HCT116 (cell line): ENCODE results near the gene LCN10. TPM values are rescaled to one million over a fixed set of nuclear protein-coding genes. Genes with fewer than 3 reads are reported as not detected.

Experiments
- ATAC-seq: fragments of 200-7000 bp; cut with Tn5 transposase; 2 replicates; pipeline ENCODE4 v1.9.1; 2020; ENCODE audit warnings: mild to moderate bottlenecking, moderate library complexity
- BruUV-seq: library from RNA; stranded (reverse); fragments of 400-500 nt; replicated peaks from 2 replicates; lab custom pipeline; 2021; lab: Mats Ljungman, UMichigan
- CTCF ChIA-PET: fragments of 300-600 bp; sonication (Branson Sonifier 250); formaldehyde crosslinking; loops from one replicate; lab custom pipeline; 2021; ENCODE audit warnings: antibody characterized with exemption; lab: Charles Lee
- POLR2A ChIA-PET: fragments of 300-600, 350-600 bp; sonication (Branson Sonifier 250); formaldehyde crosslinking; loops from one replicate; lab custom pipeline; 2021; ENCODE audit warnings: antibody characterized with exemption; lab: Charles Lee
- RAD21 ChIA-PET, 2 experiments: fragments of 300-600 bp; sonication (Branson Sonifier 250); formaldehyde crosslinking; loops; one replicate each; lab custom pipeline; 2023; ENCODE audit warnings: low total read pairs in 2 of 2; ENCODE audit not compliant: uncharacterized antibody in 2 of 2, unreplicated experiment in 2 of 2, low non-redundant PET in 1 of 2; lab: Charles Lee
- DNase-seq: peaks from one replicate; pipeline ENCODE4 v3.0.0-alpha.2; 2010; ENCODE audit warnings: low read depth, low spot score
- H2AFZ ChIP-seq: fragments of 200-600 bp; shearing (Covaris generic), sonication (generic); 2 replicates; pipeline ENCODE4 v1.6.1; 2017; ENCODE audit warnings: low read depth, mixed run types, mixed read lengths, antibody characterized with exemption, low read length; ENCODE audit not compliant: poor library complexity, severe bottlenecking
- H3K27ac ChIP-seq: 2 replicates; pipeline ENCODE4 v1.5.1; 2012; ENCODE audit warnings: low read depth, low read length
- H3K27me3 ChIP-seq: fragments of 200-600 bp; sonication (generic); 2 replicates; pipeline ENCODE4 v1.6.1; 2016; ENCODE audit warnings: mixed run types, low read length, mixed read lengths; ENCODE audit not compliant: insufficient read depth
- H3K36me3 ChIP-seq, 2 experiments: fragments of 200-500 bp in 1 of 2; fragments of 200-600 bp in 1 of 2; sonication (Bioruptor generic) in 1 of 2; sonication (generic) in 1 of 2; 2 replicates each; pipeline versions ENCODE4 v1.5.1 to v1.6.1; 2014 to 2016; ENCODE audit warnings: low read length in 2 of 2, inconsistent platforms in 1 of 2, mixed read lengths in 1 of 2, mixed run types in 1 of 2; ENCODE audit not compliant: insufficient read depth in 2 of 2, control insufficient read depth in 1 of 2
- H3K4me1 ChIP-seq, 2 experiments: fragments of 200-600 bp in 1 of 2; sonication (generic) in 1 of 2; 2 replicates each; pipeline versions ENCODE4 v1.5.1 to v1.6.1; 2012 to 2017; ENCODE audit warnings: low read length in 2 of 2, inconsistent platforms in 1 of 2, mild to moderate bottlenecking in 1 of 2, mixed read lengths in 1 of 2, mixed run types in 1 of 2, moderate library complexity in 1 of 2; ENCODE audit not compliant: insufficient read depth in 2 of 2, control insufficient read depth in 1 of 2
- H3K4me2 ChIP-seq: fragments of 200-600 bp; sonication (generic); 2 replicates; pipeline ENCODE4 v1.6.1; 2017; ENCODE audit warnings: mixed run types, low read length, mixed read lengths
- H3K4me3 ChIP-seq, 2 experiments: fragments of 200-600 bp in 1 of 2; sonication (generic) in 1 of 2; replicated peaks in 1 of 2; 2 replicates each; pipeline ENCODE4 v1.5.1; 2011 to 2016; ENCODE audit warnings: low read length in 2 of 2, control low read depth in 1 of 2, low read depth in 1 of 2, mild to moderate bottlenecking in 1 of 2, mixed read lengths in 1 of 2, mixed run types in 1 of 2
- H3K79me2 ChIP-seq: fragments of 200-600 bp; sonication (generic); 2 replicates; pipeline ENCODE4 v1.6.1; 2017; ENCODE audit warnings: mild to moderate bottlenecking, mixed run types, low read length, moderate library complexity, mixed read lengths; ENCODE audit not compliant: insufficient read depth
- H3K9ac ChIP-seq: fragments of 200-600 bp; sonication (generic); 2 replicates; pipeline ENCODE4 v1.6.1; 2016; ENCODE audit warnings: low read length, mixed read lengths
- H3K9me2 ChIP-seq: fragments of 200-600 bp; sonication (generic), shearing (Covaris generic); 2 replicates; pipeline ENCODE4 v1.6.1; 2017; ENCODE audit warnings: mixed run types, mild to moderate bottlenecking, moderate library complexity; ENCODE audit not compliant: insufficient read depth
- H3K9me3 ChIP-seq, 2 experiments: fragments of 200-500 bp in 1 of 2; fragments of 200-600 bp in 1 of 2; sonication (Bioruptor generic) in 1 of 2; sonication (generic) in 1 of 2; 2 replicates each; pipeline ENCODE4 v1.6.1; 2014 to 2017; ENCODE audit warnings: low read length in 2 of 2, mixed read lengths in 2 of 2, inconsistent platforms in 1 of 2, low read depth in 1 of 2, mild to moderate bottlenecking in 1 of 2, mixed run types in 1 of 2, moderate library complexity in 1 of 2; ENCODE audit not compliant: control insufficient read depth in 1 of 2, insufficient read depth in 1 of 2
- H4K20me1 ChIP-seq: fragments of 200-600 bp; sonication (generic), shearing (Covaris generic); 2 replicates; pipeline ENCODE4 v1.6.1; 2017; ENCODE audit warnings: mixed run types, mild to moderate bottlenecking, moderate library complexity; ENCODE audit not compliant: insufficient read depth
- ATF3 ChIP-seq: IDR thresholded peaks from 2 replicates; pipeline ENCODE4 v1.6.1; 2012
- CBX3 ChIP-seq: IDR thresholded peaks from 2 replicates; pipeline ENCODE4 v1.6.1; 2012; ENCODE audit warnings: low read depth
- CEBPB ChIP-seq: IDR thresholded peaks from 2 replicates; pipeline ENCODE4 v1.6.1; 2012; ENCODE audit warnings: low read depth
- EGR1 ChIP-seq: IDR thresholded peaks from 2 replicates; pipeline ENCODE4 v1.6.1; 2012; ENCODE audit warnings: low read depth
- ELF1 ChIP-seq: IDR thresholded peaks from 2 replicates; pipeline ENCODE4 v1.6.1; 2012; ENCODE audit warnings: low read depth, borderline replicate concordance
- EZH2 ChIP-seq: fragments of 200-600 bp; sonication (generic); IDR thresholded peaks from 2 replicates; pipeline ENCODE4 v1.6.1; 2017; ENCODE audit warnings: antibody characterized with exemption, mixed run types
- JUND ChIP-seq: IDR thresholded peaks from 2 replicates; pipeline ENCODE4 v1.6.1; 2012
- POLR2A ChIP-seq: IDR thresholded peaks from 2 replicates; pipeline ENCODE4 v1.7.0; 2011; ENCODE audit warnings: borderline replicate concordance; ENCODE audit not compliant: insufficient read depth, insufficient read length; ENCODE audit errors: extremely low read depth
- POLR2AphosphoS5 ChIP-seq: IDR thresholded peaks from 2 replicates; pipeline ENCODE4 v1.6.1; 2011; ENCODE audit warnings: mild to moderate bottlenecking, low read depth, low read length, moderate library complexity
- RAD21 ChIP-seq: IDR thresholded peaks from 2 replicates; pipeline ENCODE4 v1.6.1; 2012; ENCODE audit warnings: low read depth, mild to moderate bottlenecking
- REST ChIP-seq: IDR thresholded peaks from 2 replicates; pipeline ENCODE4 v1.6.1; 2012; ENCODE audit warnings: low read depth
- SP1 ChIP-seq: IDR thresholded peaks from 2 replicates; pipeline ENCODE4 v1.6.1; 2012; ENCODE audit warnings: low read depth
- SRF ChIP-seq: IDR thresholded peaks from 2 replicates; pipeline ENCODE4 v1.6.1; 2012; ENCODE audit warnings: low read depth
- YY1 ChIP-seq: IDR thresholded peaks from 2 replicates; pipeline ENCODE4 v1.6.1; 2011; ENCODE audit warnings: low read length, low read depth, moderate library complexity, mild to moderate bottlenecking; ENCODE audit not compliant: insufficient replicate concordance; ENCODE audit errors: extremely low read depth
- ZBTB33 ChIP-seq: IDR thresholded peaks from 2 replicates; pipeline ENCODE4 v1.6.1; 2011; ENCODE audit warnings: mild to moderate bottlenecking, low read length, moderate library complexity; ENCODE audit not compliant: insufficient replicate concordance; ENCODE audit errors: extremely low read depth
- ZFX ChIP-seq: fragments of 450-650 bp; IDR thresholded peaks from 2 replicates; pipeline ENCODE4 v1.6.1; 2017
- ZNF274 ChIP-seq: fragments of 200-500 bp; sonication (Bioruptor generic); IDR thresholded peaks from 2 replicates; pipeline ENCODE4 v1.6.1; 2014; ENCODE audit warnings: mild to moderate bottlenecking, low read depth, low read length, inconsistent platforms
- intact Hi-C: fragments of 100-400 bp; cut with micrococcal nuclease; formaldehyde crosslinking; loops from 2 replicates; pipeline ENCODE4 v1.10.0; 2022
- total RNA-seq: library from RNA; stranded (reverse); gene quantifications from one replicate; pipeline ENCODE4 v1.2.1, GENCODE V29; 2021; ENCODE audit not compliant: unreplicated experiment

The LCN10 gene
- total RNA-seq, 1 experiment from 2014 or later, result not detected

- H3K27ac ChIP-seq, result peak overlapping the region; percentile 52; the same call in 1 of the 2 replicates
- H3K9ac ChIP-seq, result no peak overlapping the region
- ATAC-seq (no peak), DNase-seq (no peak)
- ChIA-PET POLR2A (no interaction called here), RAD21 (no interaction called here), CTCF (interaction anchor here (0.9 kb wide), 1 partner anchor 34 kb away, joined by 3 read pairs; the partner anchor contains the start of gene LCN8)
- H3K9me3 ChIP-seq, result no peaks in the 10 kb centered on the region
- no peak for TF ChIP-seq YY1
- TF ChIP-seq EZH2, result no peak
- TF ChIP-seq JUND, result no peak
- TF ChIP-seq POLR2AphosphoS5, result no peak
- TF ChIP-seq ATF3, result no peak
- TF ChIP-seq ZNF274, result no peak
- TF ChIP-seq ELF1, result no peak
- no peak for TF ChIP-seq CEBPB
- no peak for TF ChIP-seq SP1
- TF ChIP-seq ZFX, result no peak
- TF ChIP-seq SRF, result no peak
- no peak for TF ChIP-seq CBX3
- TF ChIP-seq POLR2A, result no peak
- TF ChIP-seq EGR1, result no peak
- no peak for TF ChIP-seq REST
- TF ChIP-seq ZBTB33, result no peak
- no peak for TF ChIP-seq RAD21
- no peaks in the 10 kb centered on the region for H3K27me3 ChIP-seq
- no peaks in the 10 kb centered on the region for H3K9me2 ChIP-seq
- peaks cover 9 to 57% of the 10 kb centered on the region in 2 experiments; a peak in 3 of 4 replicates for H3K4me1 ChIP-seq
- no peak overlapping the region for H3K4me2 ChIP-seq
- BruUV-seq, result no TSS peak
- H2AFZ ChIP-seq, result no peak overlapping the region
- H4K20me1 ChIP-seq, result peaks cover 37% of the 10 kb centered on the region; the same call in 1 of the 2 replicates
- peaks cover 44% of the 10 kb centered on the region for H3K79me2 ChIP-seq
- peaks cover 19 to 46% of the 10 kb centered on the region in 2 experiments; a peak in 3 of 4 replicates for H3K36me3 ChIP-seq
- H3K4me3 ChIP-seq, result no peak overlapping the region
- intact Hi-C loops, result no loop called here
These were observed 18.8 kb downstream of the LCN10 start for GRCh38 chr9:136723989-136724388.
